ENCODE data around the gene ZMYND10.

Gene ZMYND10

GRCh38 chr3:50294492-50295403 lies 50.8 kb downstream of the ZMYND10 start:
- no peak overlapping the region for H3K4me3 ChIP-seq (replicated peaks; ENCODE audit: low read depth, low read length)
- no peak for DNase-seq (ENCODE audit: extremely low read depth, low read depth)
- no peak for TF ChIP-seq CTCF (IDR thresholded peaks at IDR 0.05; ENCODE audit: low read depth, low read length, missing control alignments)

GRCh38 chr3:50294089-50294488 lies 51.4 kb downstream of the ZMYND10 start:
- no peak for DNase-seq (ENCODE audit: extremely low read depth, low read depth)
- H3K4me3 ChIP-seq (replicated peaks; ENCODE audit: low read depth, low read length) = no peak overlapping the region
- no peak for TF ChIP-seq CTCF (IDR thresholded peaks at IDR 0.05; ENCODE audit: low read depth, low read length, missing control alignments)

GRCh38 chr3:50293079-50293801 lies 52.3 kb downstream of the ZMYND10 start:
- DNase-seq (ENCODE audit: extremely low read depth, low read depth) = no peak
- peak overlapping the region; percentile 100 for H3K4me3 ChIP-seq (replicated peaks; ENCODE audit: low read depth, low read length)
- no peak for TF ChIP-seq CTCF (IDR thresholded peaks at IDR 0.05; ENCODE audit: low read depth, low read length, missing control alignments)

GRCh38 chr3:50292159-50293078 lies 53.1 kb downstream of the ZMYND10 start, which contains the start of gene IFRD2:
Gene IFRD2 (minus strand): TSS chr3:50292429. CDS start chr3:50292274, 155 bp downstream.
- peak; percentile 95 for DNase-seq (ENCODE audit: extremely low read depth, low read depth)
- TF ChIP-seq CTCF (IDR thresholded peaks at IDR 0.05; ENCODE audit: low read depth, low read length, missing control alignments) = no peak
- peak within 1 kb of the TSS; percentile 100 for H3K4me3 ChIP-seq (replicated peaks; ENCODE audit: low read depth, low read length)

Data from HFF-Myc (cell line).